ENCODE results near the gene FRK. TPM values are rescaled to one million over a fixed set of nuclear protein-coding genes. Genes with fewer than 3 reads are reported as not detected.

FRK gene
- total RNA-seq, 2 donors from 2014 or later, result 7.9 to 9.1 TPM

DNA sequence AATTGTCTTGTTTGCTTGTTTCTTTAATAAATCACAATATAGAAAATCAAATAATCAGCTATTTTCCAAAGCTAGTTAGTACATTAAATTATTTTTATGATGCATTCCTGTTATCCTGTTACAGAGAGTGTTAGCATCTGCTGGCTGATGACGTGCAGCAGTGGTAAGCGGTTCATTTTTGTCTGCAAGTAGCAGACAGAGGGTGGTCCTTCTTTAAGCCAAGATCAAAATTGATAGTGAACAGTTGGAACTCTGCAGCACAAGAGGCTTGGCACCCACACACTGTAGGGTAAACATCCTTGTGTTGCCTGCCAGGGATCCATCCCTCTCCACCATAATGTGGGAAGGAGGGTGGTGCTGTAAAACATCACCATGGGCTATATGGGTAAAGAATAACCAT is 158.3 kb downstream of the FRK start:
- no peaks in the 10 kb centered on the region for H3K4me1 ChIP-seq
- DNase-seq (no peak), ATAC-seq (no peak)
- no peaks in the 10 kb centered on the region for H3K36me3 ChIP-seq (replicated peaks in 1 of 2; ENCODE audit: insufficient read depth in 1 of 2, low read depth in 2 of 2)
- H3K9me3 ChIP-seq, result no peaks in the 10 kb centered on the region
- WGBS, 2 donors, result 75 to 82% methylated on average over 2 of the region's 2 CpGs
- no peak overlapping the region for H3K4me3 ChIP-seq
- no peaks in the 10 kb centered on the region for H3K27me3 ChIP-seq
- intact Hi-C loops (cut with DNase I), result no loop called here
- TF ChIP-seq POLR2A (IDR thresholded peaks at IDR 0.05), result no peak
- TF ChIP-seq, protein P1, sequence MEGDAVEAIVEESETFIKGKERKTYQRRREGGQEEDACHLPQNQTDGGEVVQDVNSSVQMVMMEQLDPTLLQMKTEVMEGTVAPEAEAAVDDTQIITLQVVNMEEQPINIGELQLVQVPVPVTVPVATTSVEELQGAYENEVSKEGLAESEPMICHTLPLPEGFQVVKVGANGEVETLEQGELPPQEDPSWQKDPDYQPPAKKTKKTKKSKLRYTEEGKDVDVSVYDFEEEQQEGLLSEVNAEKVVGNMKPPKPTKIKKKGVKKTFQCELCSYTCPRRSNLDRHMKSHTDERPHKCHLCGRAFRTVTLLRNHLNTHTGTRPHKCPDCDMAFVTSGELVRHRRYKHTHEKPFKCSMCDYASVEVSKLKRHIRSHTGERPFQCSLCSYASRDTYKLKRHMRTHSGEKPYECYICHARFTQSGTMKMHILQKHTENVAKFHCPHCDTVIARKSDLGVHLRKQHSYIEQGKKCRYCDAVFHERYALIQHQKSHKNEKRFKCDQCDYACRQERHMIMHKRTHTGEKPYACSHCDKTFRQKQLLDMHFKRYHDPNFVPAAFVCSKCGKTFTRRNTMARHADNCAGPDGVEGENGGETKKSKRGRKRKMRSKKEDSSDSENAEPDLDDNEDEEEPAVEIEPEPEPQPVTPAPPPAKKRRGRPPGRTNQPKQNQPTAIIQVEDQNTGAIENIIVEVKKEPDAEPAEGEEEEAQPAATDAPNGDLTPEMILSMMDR (IDR thresholded peaks at IDR 0.05), result no peak
- H3K27ac ChIP-seq, result no peak overlapping the region

DNA sequence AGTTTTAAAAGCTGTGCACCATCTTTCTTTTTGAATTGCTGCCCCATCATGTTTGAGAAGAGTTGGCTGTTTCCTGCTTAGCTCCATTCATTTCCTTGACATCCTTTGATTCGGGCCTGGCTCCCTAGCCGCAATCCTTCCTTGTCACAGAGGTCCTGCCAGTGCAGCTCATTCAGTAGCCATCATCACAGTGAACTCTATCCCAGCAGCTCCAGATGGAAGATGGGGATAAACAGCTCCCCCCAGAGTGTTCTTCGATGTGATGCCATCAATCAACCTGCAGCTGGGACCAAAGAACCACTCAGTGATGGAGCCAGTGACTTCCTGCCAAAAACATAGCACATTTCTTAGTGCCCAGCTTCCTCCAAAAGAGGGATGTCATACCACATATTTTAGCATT is 158.8 kb downstream of the FRK start:
- intact Hi-C loops (cut with DNase I), result no loop called here
- DNase-seq (no peak), ATAC-seq (no peak)
- H3K27me3 ChIP-seq, result no peaks in the 10 kb centered on the region
- WGBS, 2 donors, result 54 to 58% methylated on average over 3 of the region's 3 CpGs
- no peak overlapping the region for H3K4me3 ChIP-seq
- TF ChIP-seq POLR2A (IDR thresholded peaks at IDR 0.05), result no peak
- TF ChIP-seq, protein P1 (IDR thresholded peaks at IDR 0.05), result no peak
- no peaks in the 10 kb centered on the region for H3K4me1 ChIP-seq
- no peak overlapping the region for H3K27ac ChIP-seq
- H3K36me3 ChIP-seq (replicated peaks in 1 of 2; ENCODE audit: insufficient read depth in 1 of 2, low read depth in 2 of 2), result no peaks in the 10 kb centered on the region
- H3K9me3 ChIP-seq, result no peaks in the 10 kb centered on the region

DNA sequence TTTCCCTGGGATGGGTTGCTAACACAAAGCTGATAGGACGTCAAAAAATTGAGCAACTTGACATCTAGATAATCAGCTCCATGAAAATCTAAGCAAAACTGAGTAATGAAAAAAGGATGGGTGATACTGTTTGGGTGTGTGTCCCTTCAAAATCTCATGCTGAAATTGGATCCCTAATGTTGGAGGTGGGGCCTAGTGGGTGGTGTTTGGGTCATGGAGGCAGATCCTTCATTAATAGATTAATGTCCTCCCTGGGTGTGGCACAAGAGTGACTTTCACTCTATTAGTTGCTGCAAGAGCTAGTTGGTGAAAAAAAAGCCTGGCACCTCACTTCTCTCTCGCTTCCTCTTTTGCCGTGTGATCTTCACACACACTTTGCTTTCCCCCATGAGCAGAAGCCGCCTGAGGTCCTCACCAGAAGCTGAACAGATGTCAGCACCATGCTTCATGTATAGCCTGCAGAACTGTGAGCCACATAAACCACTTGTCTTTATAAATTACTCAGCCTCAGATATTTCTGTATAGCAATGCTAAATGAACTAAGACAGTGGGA is 160.9 kb downstream of the FRK start:
- Histone ChIP-seq H3K9me3 (no peaks in the 10 kb centered on the region), H3K27ac (no peak overlapping the region), H3K4me1 (no peaks in the 10 kb centered on the region), H3K36me3 (replicated peaks in 1 of 2; ENCODE audit: insufficient read depth in 1 of 2, low read depth in 2 of 2) (no peaks in the 10 kb centered on the region), H3K4me3 (no peak overlapping the region), H3K27me3 (no peaks in the 10 kb centered on the region)
- no peak for TF ChIP-seq POLR2A (IDR thresholded peaks at IDR 0.05)
- TF ChIP-seq, protein P1 (IDR thresholded peaks at IDR 0.05), result no peak
- DNase-seq (no peak), ATAC-seq (no peak)
- intact Hi-C loops (cut with DNase I), result loop anchor here (10.0 kb wide), 1 partner anchor 1155 kb away; no protein-coding TSS in a partner anchor
- WGBS, 2 donors, result 71 to 77% methylated on average over 4 of the region's 4 CpGs

DNA sequence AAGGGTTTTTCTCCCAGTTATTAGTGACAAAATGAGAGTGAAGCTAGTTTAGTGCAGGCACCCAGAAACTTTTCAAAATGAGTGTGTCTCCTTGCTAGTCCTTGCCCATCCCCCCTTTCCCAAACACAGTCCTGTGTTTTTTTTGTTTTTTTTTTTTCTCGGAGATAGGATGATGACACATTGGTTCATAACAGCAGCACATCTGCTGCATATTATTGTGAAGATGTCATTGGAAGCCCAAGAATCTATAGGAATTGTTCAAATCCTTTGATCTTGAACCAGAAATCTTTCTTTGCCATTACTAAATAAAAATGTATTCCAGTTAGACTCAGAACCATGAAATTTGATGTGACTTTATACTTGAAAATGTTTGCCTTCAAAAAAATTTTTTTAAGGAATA is 162.4 kb downstream of the FRK start:
- ATAC-seq (no peak), DNase-seq (no peak)
- 26 to 38% methylated on average over 1 of the region's 1 CpG for WGBS, 2 donors
- Histone ChIP-seq H3K27ac (no peak overlapping the region), H3K4me1 (no peaks in the 10 kb centered on the region), H3K4me3 (no peak overlapping the region), H3K36me3 (replicated peaks in 1 of 2; ENCODE audit: insufficient read depth in 1 of 2, low read depth in 2 of 2) (no peaks in the 10 kb centered on the region), H3K9me3 (no peaks in the 10 kb centered on the region), H3K27me3 (no peaks in the 10 kb centered on the region)
- intact Hi-C loops (cut with DNase I), result loop anchor here (10.0 kb wide), 1 partner anchor 1153 kb away; no protein-coding TSS in a partner anchor
- TF ChIP-seq POLR2A (IDR thresholded peaks at IDR 0.05), result no peak
- TF ChIP-seq, protein P1 (IDR thresholded peaks at IDR 0.05), result no peak

DNA sequence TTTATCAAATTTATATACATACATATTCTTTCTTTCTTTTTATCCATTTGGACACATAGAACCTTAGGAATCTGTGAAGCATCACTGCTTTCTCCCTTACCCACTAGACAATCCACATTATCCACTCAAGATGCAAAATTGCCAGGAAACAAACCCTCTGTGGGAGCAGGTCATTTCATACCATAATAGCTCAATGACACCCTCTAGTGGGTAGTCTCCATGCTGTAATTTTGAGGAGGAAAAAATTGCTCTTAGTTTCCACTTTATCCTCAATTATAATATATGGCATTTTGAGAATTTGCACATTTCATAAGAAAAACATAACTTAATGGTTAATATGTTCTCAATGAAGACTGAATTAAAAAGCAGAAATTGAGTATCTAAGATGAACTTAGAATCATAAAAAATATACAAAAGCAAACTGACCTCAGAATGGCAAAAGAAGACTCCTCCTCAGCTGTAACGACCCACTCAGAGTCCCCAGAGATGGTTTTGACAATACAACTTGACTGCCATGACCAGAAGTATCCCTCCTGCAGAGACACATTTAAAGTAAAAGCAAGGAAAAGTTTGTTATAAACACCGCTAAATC is 164.1 kb downstream of the FRK start:
- no peaks in the 10 kb centered on the region for H3K36me3 ChIP-seq (replicated peaks in 1 of 2; ENCODE audit: insufficient read depth in 1 of 2, low read depth in 2 of 2)
- H3K4me1 ChIP-seq, result no peaks in the 10 kb centered on the region
- 56 to 66% methylated on average over 2 of the region's 2 CpGs for WGBS, 2 donors
- ATAC-seq, result peak; percentile 52
- TF ChIP-seq POLR2A (IDR thresholded peaks at IDR 0.05), result no peak
- TF ChIP-seq, protein P1 (IDR thresholded peaks at IDR 0.05), result peak; percentile 54 to 71 (median 69)
- H3K9me3 ChIP-seq, result no peaks in the 10 kb centered on the region
- DNase-seq, result peak in 1 of 4 donors; percentile 19
- no peak overlapping the region for H3K4me3 ChIP-seq
- H3K27me3 ChIP-seq, result no peaks in the 10 kb centered on the region
- intact Hi-C loops (cut with DNase I), result loop anchor here (10.0 kb wide), 1 partner anchor 1152 kb away; no protein-coding TSS in a partner anchor
- H3K27ac ChIP-seq, result no peak overlapping the region
